Measurements from ENCODE around the gene TBC1D9.

The TBC1D9 gene

DNA sequence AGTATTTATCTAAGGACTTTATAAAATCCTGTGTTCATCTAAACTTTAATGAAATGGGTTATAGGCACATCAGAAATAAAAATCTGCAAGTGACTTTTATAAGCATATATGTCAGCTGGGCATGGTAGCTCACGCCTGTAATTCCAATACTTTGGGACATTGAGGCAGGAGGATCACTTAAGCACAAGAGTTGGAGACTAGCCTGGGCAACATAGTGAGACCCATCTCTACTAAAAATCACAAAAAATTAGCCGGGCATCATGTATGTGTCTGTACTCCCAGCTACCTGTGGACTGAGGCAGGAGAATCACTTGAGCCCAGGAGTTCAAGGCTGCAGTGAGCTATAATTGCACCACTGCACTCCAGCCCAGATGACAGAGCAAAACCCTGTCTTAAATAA is 20.9 kb downstream of the TBC1D9 start:
- Histone ChIP-seq H3K79me2 (ENCODE audit: insufficient read depth, low read length) (no peaks in the 10 kb centered on the region), H2AFZ (ENCODE audit: low read length) (no peak overlapping the region), H3K36me3 (ENCODE audit: insufficient read depth, low read length) (no peaks in the 10 kb centered on the region), H3K27me3 (ENCODE audit: insufficient read depth, low read length) (0 out of 2 replicates have a peak, but pooled peaks cover 5% of the 10 kb centered on the region), H3F3A (ENCODE audit: insufficient read depth, low read length) (no peaks in the 10 kb centered on the region), H3K27ac (ENCODE audit: low read depth, low read length, poor library complexity, severe bottlenecking) (no peak overlapping the region), H3K9me2 (ENCODE audit: low read depth, low read length) (no peaks in the 10 kb centered on the region), H3K9me3 (ENCODE audit: low read length) (no peaks in the 10 kb centered on the region), H3K9ac (ENCODE audit: low read length) (no peak overlapping the region), H3K4me1 (ENCODE audit: insufficient read depth, low read length, severe bottlenecking) (no peaks in the 10 kb centered on the region), H3K4me3 (ENCODE audit: low read depth, low read length, poor library complexity, severe bottlenecking) (no peak overlapping the region), H4K20me1 (ENCODE audit: insufficient read depth, low read length) (no peaks in the 10 kb centered on the region), H3K4me2 (ENCODE audit: low read length) (no peak overlapping the region)
- no peak for TF ChIP-seq EZH2 (IDR thresholded peaks at IDR 0.05; ENCODE audit: borderline replicate concordance, low read length)

DNA sequence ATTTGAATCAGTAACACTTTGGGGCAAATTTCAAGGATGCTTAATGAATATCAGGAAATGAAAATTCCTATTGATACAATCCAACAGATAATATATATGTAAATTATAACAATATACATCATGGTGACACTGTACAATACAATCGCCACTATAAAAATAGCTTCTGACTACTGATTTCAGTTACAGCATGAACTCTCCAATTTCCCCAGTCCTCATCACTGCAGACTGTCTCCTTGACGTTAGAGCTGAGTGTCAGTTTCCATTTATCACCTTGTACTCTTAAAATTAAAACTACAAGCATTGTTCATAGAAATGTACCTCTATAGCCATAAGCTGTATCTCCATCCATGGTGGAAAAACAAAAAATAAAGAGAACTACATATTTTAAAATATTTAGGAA is 23.4 kb downstream of the TBC1D9 start:
- H3K9ac ChIP-seq (ENCODE audit: low read length): no peak overlapping the region
- H3K27me3 ChIP-seq (ENCODE audit: insufficient read depth, low read length): 0 out of 2 replicates have a peak, but pooled peaks cover 5% of the 10 kb centered on the region
- H3K4me1 ChIP-seq (ENCODE audit: insufficient read depth, low read length, severe bottlenecking): peaks cover 4% of the 10 kb centered on the region
- no peaks in the 10 kb centered on the region for H4K20me1 ChIP-seq (ENCODE audit: insufficient read depth, low read length)
- H3K9me3 ChIP-seq (ENCODE audit: low read length): no peaks in the 10 kb centered on the region
- no peak overlapping the region for H3K27ac ChIP-seq (ENCODE audit: low read depth, low read length, poor library complexity, severe bottlenecking)
- H3K4me2 ChIP-seq (ENCODE audit: low read length): no peak overlapping the region
- no peaks in the 10 kb centered on the region for H3K9me2 ChIP-seq (ENCODE audit: low read depth, low read length)
- no peaks in the 10 kb centered on the region for H3K36me3 ChIP-seq (ENCODE audit: insufficient read depth, low read length)
- no peaks in the 10 kb centered on the region for H3K79me2 ChIP-seq (ENCODE audit: insufficient read depth, low read length)
- H2AFZ ChIP-seq (ENCODE audit: low read length): no peak overlapping the region
- H3F3A ChIP-seq (ENCODE audit: insufficient read depth, low read length): no peaks in the 10 kb centered on the region
- no peak for TF ChIP-seq EZH2 (IDR thresholded peaks at IDR 0.05; ENCODE audit: borderline replicate concordance, low read length)
- TF ChIP-seq, protein P1, sequence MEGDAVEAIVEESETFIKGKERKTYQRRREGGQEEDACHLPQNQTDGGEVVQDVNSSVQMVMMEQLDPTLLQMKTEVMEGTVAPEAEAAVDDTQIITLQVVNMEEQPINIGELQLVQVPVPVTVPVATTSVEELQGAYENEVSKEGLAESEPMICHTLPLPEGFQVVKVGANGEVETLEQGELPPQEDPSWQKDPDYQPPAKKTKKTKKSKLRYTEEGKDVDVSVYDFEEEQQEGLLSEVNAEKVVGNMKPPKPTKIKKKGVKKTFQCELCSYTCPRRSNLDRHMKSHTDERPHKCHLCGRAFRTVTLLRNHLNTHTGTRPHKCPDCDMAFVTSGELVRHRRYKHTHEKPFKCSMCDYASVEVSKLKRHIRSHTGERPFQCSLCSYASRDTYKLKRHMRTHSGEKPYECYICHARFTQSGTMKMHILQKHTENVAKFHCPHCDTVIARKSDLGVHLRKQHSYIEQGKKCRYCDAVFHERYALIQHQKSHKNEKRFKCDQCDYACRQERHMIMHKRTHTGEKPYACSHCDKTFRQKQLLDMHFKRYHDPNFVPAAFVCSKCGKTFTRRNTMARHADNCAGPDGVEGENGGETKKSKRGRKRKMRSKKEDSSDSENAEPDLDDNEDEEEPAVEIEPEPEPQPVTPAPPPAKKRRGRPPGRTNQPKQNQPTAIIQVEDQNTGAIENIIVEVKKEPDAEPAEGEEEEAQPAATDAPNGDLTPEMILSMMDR (IDR thresholded peaks at IDR 0.05; ENCODE audit: low read length): no peak
- H3K4me3 ChIP-seq (ENCODE audit: low read depth, low read length, poor library complexity, severe bottlenecking): no peak overlapping the region

DNA sequence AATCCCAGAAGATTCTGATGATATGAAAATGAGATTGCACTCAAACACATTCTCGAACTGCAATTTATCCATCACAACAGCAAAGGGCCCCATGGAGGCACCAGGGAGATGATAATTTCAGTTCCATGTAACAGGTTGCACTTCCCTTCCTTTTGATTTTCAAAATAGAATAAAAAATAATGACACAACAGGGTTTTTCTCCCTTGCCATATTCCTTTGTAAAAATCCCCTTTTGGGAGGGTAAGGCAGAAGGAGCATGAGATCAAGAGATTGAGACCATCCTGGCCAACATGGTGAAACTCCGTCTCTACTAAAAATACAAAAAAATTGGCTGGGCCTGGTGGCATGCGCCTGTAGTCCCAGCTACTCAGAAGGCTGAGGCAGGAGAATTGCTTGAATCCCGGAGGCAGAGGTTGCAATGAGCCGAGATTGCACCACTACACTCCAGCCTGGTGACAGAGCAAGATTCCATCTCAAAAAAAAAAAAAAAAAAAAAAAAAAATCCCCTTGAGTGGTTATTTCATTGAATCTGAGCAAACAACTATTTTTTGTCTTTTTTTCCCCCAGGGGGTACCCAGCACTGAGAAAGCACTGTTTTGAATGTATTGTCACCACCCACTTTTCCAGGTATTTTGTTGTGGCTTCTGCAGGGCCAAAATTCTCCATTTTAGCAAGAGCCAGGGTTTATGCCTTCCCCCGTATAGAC is 26.7 kb downstream of the TBC1D9 start:
- Histone ChIP-seq H3K9me2 (ENCODE audit: low read depth, low read length) (no peaks in the 10 kb centered on the region), H3K27me3 (ENCODE audit: insufficient read depth, low read length) (no peaks in the 10 kb centered on the region), H3K9me3 (ENCODE audit: low read length) (no peaks in the 10 kb centered on the region), H3K4me3 (ENCODE audit: low read depth, low read length, poor library complexity, severe bottlenecking) (no peak overlapping the region), H3K4me2 (ENCODE audit: low read length) (no peak overlapping the region), H3K27ac (ENCODE audit: low read depth, low read length, poor library complexity, severe bottlenecking) (no peak overlapping the region), H3K79me2 (ENCODE audit: insufficient read depth, low read length) (no peaks in the 10 kb centered on the region), H3F3A (ENCODE audit: insufficient read depth, low read length) (no peaks in the 10 kb centered on the region), H3K4me1 (ENCODE audit: insufficient read depth, low read length, severe bottlenecking) (peaks cover 8% of the 10 kb centered on the region), H3K9ac (ENCODE audit: low read length) (no peak overlapping the region), H3K36me3 (ENCODE audit: insufficient read depth, low read length) (no peaks in the 10 kb centered on the region), H2AFZ (ENCODE audit: low read length) (no peak overlapping the region), H4K20me1 (ENCODE audit: insufficient read depth, low read length) (no peaks in the 10 kb centered on the region)
- no peak for TF ChIP-seq EZH2 (IDR thresholded peaks at IDR 0.05; ENCODE audit: borderline replicate concordance, low read length)
- TF ChIP-seq, protein P1 (IDR thresholded peaks at IDR 0.05; ENCODE audit: low read length): no peak
